HG03558 (cell line): Measurements from ENCODE around the gene TMPRSS6.

ENCODE experiments used
- ATAC-seq: cut with Tn5 transposase; IDR thresholded peaks from one replicate; pipeline ENCODE4 v1.9.1; 2021; ENCODE audit warnings: moderate number of reproducible peaks; ENCODE audit not compliant: unreplicated experiment; ENCODE audit errors: extremely low read depth

The TMPRSS6 gene

GRCh38 chr22:37070744-37071143, 38.8 kb downstream of the TMPRSS6 start:
- no peak for ATAC-seq

GRCh38 chr22:37070334-37070733, 39.2 kb downstream of the TMPRSS6 start:
- no peak for ATAC-seq

GRCh38 chr22:37069719-37070118, 39.8 kb downstream of the TMPRSS6 start:
- ATAC-seq = no peak

- no peak for ATAC-seq
These were observed 40.2 kb downstream of the TMPRSS6 start for GRCh38 chr22:37069319-37069718.

GRCh38 chr22:37068859-37069258, 40.7 kb downstream of the TMPRSS6 start:
- ATAC-seq = no peak

GRCh38 chr22:37067428-37067827, 42.1 kb downstream of the TMPRSS6 start:
- ATAC-seq = no peak

- ATAC-seq = no peak
These were observed 43.6 kb downstream of the TMPRSS6 start for GRCh38 chr22:37065961-37066360.

- no peak for ATAC-seq
These were observed 44.3 kb downstream of the TMPRSS6 start for GRCh38 chr22:37065180-37065579.

- no peak for ATAC-seq
These were observed 45.0 kb downstream of the TMPRSS6 start for GRCh38 chr22:37064553-37064952.

GRCh38 chr22:37063431-37064420, 45.8 kb downstream of the TMPRSS6 start:
- ATAC-seq = no peak

- no peak for ATAC-seq
These were observed 46.7 kb downstream of the TMPRSS6 start for GRCh38 chr22:37062702-37063381.

- ATAC-seq = no peak
These were observed 47.2 kb downstream of the TMPRSS6 start for GRCh38 chr22:37062376-37062675.

GRCh38 chr22:37061611-37062375, 47.7 kb downstream of the TMPRSS6 start:
- ATAC-seq = no peak

GRCh38 chr22:37060801-37061610, 48.5 kb downstream of the TMPRSS6 start:
- no peak for ATAC-seq

GRCh38 chr22:37059876-37060449, 49.5 kb downstream of the TMPRSS6 start:
- ATAC-seq = no peak

- no peak for ATAC-seq
These were observed 50.4 kb downstream of the TMPRSS6 start for GRCh38 chr22:37058917-37059701.

GRCh38 chr22:37057796-37058510, 51.6 kb downstream of the TMPRSS6 start:
- ATAC-seq = no peak

GRCh38 chr22:37057226-37057625, 52.3 kb downstream of the TMPRSS6 start:
- no peak for ATAC-seq
